ENCODE measurements around the gene KIF21B. TPM values are rescaled to one million over a fixed set of nuclear protein-coding genes. Genes with fewer than 3 reads are reported as not detected.

The KIF21B gene
- total RNA-seq, 1 donor from 2014 or later, result 18.4 TPM

GRCh38 chr1:200990114-200990513 lies 33.4 kb downstream of the KIF21B start:
- no peak for DNase-seq (ENCODE audit: low read depth)
- Histone ChIP-seq H3K36me3 (ENCODE audit: control insufficient read depth, insufficient read depth, low read length) (no peaks in the 10 kb centered on the region), H3K4me3 (ENCODE audit: low read depth, low read length) (no peak overlapping the region), H3K27me3 (ENCODE audit: control insufficient read depth, insufficient read depth, low read length) (no peaks in the 10 kb centered on the region)
- TF ChIP-seq, protein P1, sequence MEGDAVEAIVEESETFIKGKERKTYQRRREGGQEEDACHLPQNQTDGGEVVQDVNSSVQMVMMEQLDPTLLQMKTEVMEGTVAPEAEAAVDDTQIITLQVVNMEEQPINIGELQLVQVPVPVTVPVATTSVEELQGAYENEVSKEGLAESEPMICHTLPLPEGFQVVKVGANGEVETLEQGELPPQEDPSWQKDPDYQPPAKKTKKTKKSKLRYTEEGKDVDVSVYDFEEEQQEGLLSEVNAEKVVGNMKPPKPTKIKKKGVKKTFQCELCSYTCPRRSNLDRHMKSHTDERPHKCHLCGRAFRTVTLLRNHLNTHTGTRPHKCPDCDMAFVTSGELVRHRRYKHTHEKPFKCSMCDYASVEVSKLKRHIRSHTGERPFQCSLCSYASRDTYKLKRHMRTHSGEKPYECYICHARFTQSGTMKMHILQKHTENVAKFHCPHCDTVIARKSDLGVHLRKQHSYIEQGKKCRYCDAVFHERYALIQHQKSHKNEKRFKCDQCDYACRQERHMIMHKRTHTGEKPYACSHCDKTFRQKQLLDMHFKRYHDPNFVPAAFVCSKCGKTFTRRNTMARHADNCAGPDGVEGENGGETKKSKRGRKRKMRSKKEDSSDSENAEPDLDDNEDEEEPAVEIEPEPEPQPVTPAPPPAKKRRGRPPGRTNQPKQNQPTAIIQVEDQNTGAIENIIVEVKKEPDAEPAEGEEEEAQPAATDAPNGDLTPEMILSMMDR (IDR thresholded peaks at IDR 0.05; ENCODE audit: insufficient read depth, low read length, poor library complexity, severe bottlenecking), result no peak

GRCh38 chr1:200989337-200989736 lies 34.2 kb downstream of the KIF21B start:
- TF ChIP-seq, protein P1 (IDR thresholded peaks at IDR 0.05; ENCODE audit: insufficient read depth, low read length, poor library complexity, severe bottlenecking), result no peak

DNA sequence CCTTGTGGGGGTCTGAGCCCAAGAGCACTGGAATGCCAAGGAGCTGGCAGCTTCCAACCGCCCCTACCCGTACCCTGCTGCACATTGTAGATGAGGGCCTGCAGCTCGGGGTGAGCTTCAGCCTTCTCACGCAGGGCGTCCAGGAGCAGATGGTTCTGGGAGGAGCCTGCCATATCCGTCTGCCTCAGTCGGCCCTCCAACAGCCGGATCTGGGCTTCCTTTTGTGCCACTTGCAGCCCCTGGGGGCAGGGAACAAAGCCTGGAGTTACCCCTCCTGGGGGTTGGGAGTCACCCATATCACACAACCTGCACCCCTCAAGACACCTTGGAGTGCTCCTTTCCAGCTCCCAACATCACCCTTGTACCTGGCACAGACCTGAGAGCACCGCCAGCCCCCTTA lies 34.8 kb downstream of the KIF21B start:
- H3K4me3 ChIP-seq (ENCODE audit: low read depth, low read length), result no peak overlapping the region
- TF ChIP-seq, protein P1 (IDR thresholded peaks at IDR 0.05; ENCODE audit: insufficient read depth, low read length, poor library complexity, severe bottlenecking), result no peak
- no peaks in the 10 kb centered on the region for H3K27me3 ChIP-seq (ENCODE audit: control insufficient read depth, insufficient read depth, low read length)
- no peak for DNase-seq (ENCODE audit: low read depth)
- no peaks in the 10 kb centered on the region for H3K36me3 ChIP-seq (ENCODE audit: control insufficient read depth, insufficient read depth, low read length)

More at GRCh38 chr1:200989337-200989736, 34.2 kb downstream of the KIF21B start:
- Histone ChIP-seq H3K27me3 (ENCODE audit: control insufficient read depth, insufficient read depth, low read length) (no peaks in the 10 kb centered on the region), H3K36me3 (ENCODE audit: control insufficient read depth, insufficient read depth, low read length) (no peaks in the 10 kb centered on the region), H3K4me3 (ENCODE audit: low read depth, low read length) (no peak overlapping the region)
- DNase-seq (ENCODE audit: low read depth), result no peak

DNA sequence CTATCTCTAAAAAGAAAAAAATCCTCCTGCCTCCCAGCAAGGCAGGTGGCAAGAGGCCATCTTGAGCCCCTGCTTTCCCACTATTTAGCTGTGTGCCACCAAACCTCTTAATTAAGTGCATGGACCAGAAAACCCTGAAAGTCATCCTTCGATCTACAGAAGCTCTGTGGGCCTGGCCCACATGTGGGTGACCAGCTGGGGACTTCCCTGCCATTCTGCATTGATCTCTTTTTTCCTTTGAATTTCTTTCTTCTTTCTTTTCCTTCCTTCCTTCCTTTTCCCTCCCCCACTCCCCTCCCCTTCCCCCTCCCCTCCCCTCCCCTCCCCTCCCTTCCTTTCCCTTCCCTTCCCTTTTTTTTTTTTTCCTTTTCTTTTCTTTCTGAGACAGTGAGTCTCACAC lies 38.0 kb downstream of the KIF21B start:
- no peak overlapping the region for H3K4me3 ChIP-seq (ENCODE audit: low read depth, low read length)
- no peaks in the 10 kb centered on the region for H3K36me3 ChIP-seq (ENCODE audit: control insufficient read depth, insufficient read depth, low read length)
- no peak for DNase-seq (ENCODE audit: low read depth)
- no peaks in the 10 kb centered on the region for H3K27me3 ChIP-seq (ENCODE audit: control insufficient read depth, insufficient read depth, low read length)
- TF ChIP-seq, protein P1 (IDR thresholded peaks at IDR 0.05; ENCODE audit: insufficient read depth, low read length, poor library complexity, severe bottlenecking), result no peak

DNA sequence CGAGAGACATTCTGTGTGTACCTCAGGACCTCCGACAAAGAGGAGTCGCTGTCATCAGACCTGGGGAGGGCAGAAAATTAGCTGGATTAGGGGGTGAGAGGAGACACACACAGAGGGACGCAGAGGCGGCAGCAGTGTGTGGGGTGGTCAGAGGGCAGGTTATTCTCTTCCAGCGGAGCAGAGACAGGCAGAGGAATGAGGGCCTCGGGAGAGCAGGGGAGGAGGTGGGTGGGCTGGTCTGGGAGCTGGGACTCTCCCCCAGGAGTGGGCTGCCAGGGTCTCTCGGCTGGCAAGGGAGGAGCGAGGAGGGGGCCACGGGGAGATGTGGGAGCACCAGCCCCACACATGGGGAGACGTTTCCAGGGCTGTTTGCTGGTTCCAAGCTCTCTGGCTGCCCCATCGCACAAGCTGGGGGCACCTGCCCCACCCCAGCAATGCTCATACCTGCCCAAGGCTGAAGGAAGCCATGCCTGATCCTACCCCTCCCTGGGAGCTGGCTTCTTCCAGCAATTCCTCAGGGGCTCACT lies 40.4 kb downstream of the KIF21B start:
- TF ChIP-seq, protein P1 (IDR thresholded peaks at IDR 0.05; ENCODE audit: insufficient read depth, low read length, poor library complexity, severe bottlenecking), result no peak
- no peak for DNase-seq (ENCODE audit: low read depth)
- Histone ChIP-seq H3K27me3 (ENCODE audit: control insufficient read depth, insufficient read depth, low read length) (no peaks in the 10 kb centered on the region), H3K36me3 (ENCODE audit: control insufficient read depth, insufficient read depth, low read length) (no peaks in the 10 kb centered on the region), H3K4me3 (ENCODE audit: low read depth, low read length) (no peak overlapping the region)

All from kidney epithelial cell (primary cell).